ENCODE data around the gene HSD17B7.
"Not testable (repeated sequence)": the region's sequence is repeated elsewhere in the genome, so short reads cannot be mapped to it uniquely, and the experiment has no call there.

Gene HSD17B7

GRCh38 chr1:162812357-162812756 lies 21.9 kb downstream of the HSD17B7 start:
- not testable (repeated sequence) for DNase-seq

GRCh38 chr1:162818136-162818535 lies 27.6 kb downstream of the HSD17B7 start:
- not testable (repeated sequence) for DNase-seq

GRCh38 chr1:162818666-162819065 lies 28.2 kb downstream of the HSD17B7 start:
- DNase-seq = not testable (repeated sequence)

GRCh38 chr1:162822391-162823200 lies 32.1 kb downstream of the HSD17B7 start:
- peak; percentile 53 for DNase-seq

- DNase-seq = no peak
Observed at GRCh38 chr1:162823231-162823630, 32.7 kb downstream of the HSD17B7 start.

- DNase-seq = no peak
Observed at GRCh38 chr1:162823771-162824525, 33.4 kb downstream of the HSD17B7 start.

- no peak for DNase-seq
Observed at GRCh38 chr1:162829268-162829667, 38.8 kb downstream of the HSD17B7 start.

- no peak for DNase-seq
Observed at GRCh38 chr1:162832470-162832869, 42.0 kb downstream of the HSD17B7 start.

GRCh38 chr1:162835157-162835899 lies 44.8 kb downstream of the HSD17B7 start:
- DNase-seq = no peak

- no peak for DNase-seq
Observed at GRCh38 chr1:162838863-162839262, 48.4 kb downstream of the HSD17B7 start.

- no peak for DNase-seq
Observed at GRCh38 chr1:162840250-162840839, 49.8 kb downstream of the HSD17B7 start.

GRCh38 chr1:162844153-162844552 lies 53.7 kb downstream of the HSD17B7 start:
- no peak for DNase-seq

GRCh38 chr1:162846256-162847212 lies 56.0 kb downstream of the HSD17B7 start:
- no peak for DNase-seq

GRCh38 chr1:162847839-162848453 lies 57.4 kb downstream of the HSD17B7 start:
- peak; percentile 94 for DNase-seq

- no peak for DNase-seq
Observed at GRCh38 chr1:162849711-162850110, 59.2 kb downstream of the HSD17B7 start.

GRCh38 chr1:162851341-162851740 lies 60.8 kb downstream of the HSD17B7 start:
- no peak for DNase-seq

GRCh38 chr1:162854245-162854882 lies 63.9 kb downstream of the HSD17B7 start:
- no peak for DNase-seq

- DNase-seq = no peak
Observed at GRCh38 chr1:162855461-162856150, 65.1 kb downstream of the HSD17B7 start.

GRCh38 chr1:162856260-162856659 lies 65.8 kb downstream of the HSD17B7 start:
- DNase-seq = no peak

- no peak for DNase-seq
Observed at GRCh38 chr1:162857850-162858249, 67.3 kb downstream of the HSD17B7 start.
